ENCODE data around the gene AP5B1.

GRCh38 chr11:65826984-65827735 lies 46.4 kb upstream of the AP5B1 start:
- no peak for TF ChIP-seq POLR2A (conservative IDR thresholded peaks at IDR 0.05)
- TF ChIP-seq, protein P1, sequence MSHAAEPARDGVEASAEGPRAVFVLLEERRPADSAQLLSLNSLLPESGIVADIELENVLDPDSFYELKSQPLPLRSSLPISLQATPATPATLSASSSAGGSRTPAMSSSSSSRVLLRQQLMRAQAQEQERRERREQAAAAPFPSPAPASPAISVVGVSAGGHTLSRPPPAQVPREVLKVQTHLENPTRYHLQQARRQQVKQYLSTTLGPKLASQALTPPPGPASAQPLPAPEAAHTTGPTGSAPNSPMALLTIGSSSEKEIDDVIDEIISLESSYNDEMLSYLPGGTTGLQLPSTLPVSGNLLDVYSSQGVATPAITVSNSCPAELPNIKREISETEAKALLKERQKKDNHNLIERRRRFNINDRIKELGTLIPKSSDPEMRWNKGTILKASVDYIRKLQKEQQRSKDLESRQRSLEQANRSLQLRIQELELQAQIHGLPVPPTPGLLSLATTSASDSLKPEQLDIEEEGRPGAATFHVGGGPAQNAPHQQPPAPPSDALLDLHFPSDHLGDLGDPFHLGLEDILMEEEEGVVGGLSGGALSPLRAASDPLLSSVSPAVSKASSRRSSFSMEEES (CRISPR knock-in tag; IDR thresholded peaks at IDR 0.05), result no peak
- no peak for TF ChIP-seq TAF1 (IDR thresholded peaks at IDR 0.05; ENCODE audit: control insufficient read depth, extremely low read depth, insufficient read depth, low read length, severe bottlenecking)
- TF ChIP-seq, protein P2, sequence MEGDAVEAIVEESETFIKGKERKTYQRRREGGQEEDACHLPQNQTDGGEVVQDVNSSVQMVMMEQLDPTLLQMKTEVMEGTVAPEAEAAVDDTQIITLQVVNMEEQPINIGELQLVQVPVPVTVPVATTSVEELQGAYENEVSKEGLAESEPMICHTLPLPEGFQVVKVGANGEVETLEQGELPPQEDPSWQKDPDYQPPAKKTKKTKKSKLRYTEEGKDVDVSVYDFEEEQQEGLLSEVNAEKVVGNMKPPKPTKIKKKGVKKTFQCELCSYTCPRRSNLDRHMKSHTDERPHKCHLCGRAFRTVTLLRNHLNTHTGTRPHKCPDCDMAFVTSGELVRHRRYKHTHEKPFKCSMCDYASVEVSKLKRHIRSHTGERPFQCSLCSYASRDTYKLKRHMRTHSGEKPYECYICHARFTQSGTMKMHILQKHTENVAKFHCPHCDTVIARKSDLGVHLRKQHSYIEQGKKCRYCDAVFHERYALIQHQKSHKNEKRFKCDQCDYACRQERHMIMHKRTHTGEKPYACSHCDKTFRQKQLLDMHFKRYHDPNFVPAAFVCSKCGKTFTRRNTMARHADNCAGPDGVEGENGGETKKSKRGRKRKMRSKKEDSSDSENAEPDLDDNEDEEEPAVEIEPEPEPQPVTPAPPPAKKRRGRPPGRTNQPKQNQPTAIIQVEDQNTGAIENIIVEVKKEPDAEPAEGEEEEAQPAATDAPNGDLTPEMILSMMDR (IDR thresholded peaks at IDR 0.05 in 2 of 3, conservative IDR thresholded peaks at IDR 0.05 in 1 of 3; ENCODE audit: insufficient read depth in 2 of 3, low read depth in 1 of 3, low read length in 3 of 3), result no peak
- no peak for TF ChIP-seq XRCC5 (IDR thresholded peaks at IDR 0.05; ENCODE audit: low read depth, low read length)
- TF ChIP-seq PBX2 (CRISPR knock-in tag; IDR thresholded peaks at IDR 0.05; ENCODE audit: low read depth), result no peak
- no peak for TF ChIP-seq PBX2 (tag; conservative IDR thresholded peaks at IDR 0.05; ENCODE audit: low read depth)
- TF ChIP-seq, protein P3, sequence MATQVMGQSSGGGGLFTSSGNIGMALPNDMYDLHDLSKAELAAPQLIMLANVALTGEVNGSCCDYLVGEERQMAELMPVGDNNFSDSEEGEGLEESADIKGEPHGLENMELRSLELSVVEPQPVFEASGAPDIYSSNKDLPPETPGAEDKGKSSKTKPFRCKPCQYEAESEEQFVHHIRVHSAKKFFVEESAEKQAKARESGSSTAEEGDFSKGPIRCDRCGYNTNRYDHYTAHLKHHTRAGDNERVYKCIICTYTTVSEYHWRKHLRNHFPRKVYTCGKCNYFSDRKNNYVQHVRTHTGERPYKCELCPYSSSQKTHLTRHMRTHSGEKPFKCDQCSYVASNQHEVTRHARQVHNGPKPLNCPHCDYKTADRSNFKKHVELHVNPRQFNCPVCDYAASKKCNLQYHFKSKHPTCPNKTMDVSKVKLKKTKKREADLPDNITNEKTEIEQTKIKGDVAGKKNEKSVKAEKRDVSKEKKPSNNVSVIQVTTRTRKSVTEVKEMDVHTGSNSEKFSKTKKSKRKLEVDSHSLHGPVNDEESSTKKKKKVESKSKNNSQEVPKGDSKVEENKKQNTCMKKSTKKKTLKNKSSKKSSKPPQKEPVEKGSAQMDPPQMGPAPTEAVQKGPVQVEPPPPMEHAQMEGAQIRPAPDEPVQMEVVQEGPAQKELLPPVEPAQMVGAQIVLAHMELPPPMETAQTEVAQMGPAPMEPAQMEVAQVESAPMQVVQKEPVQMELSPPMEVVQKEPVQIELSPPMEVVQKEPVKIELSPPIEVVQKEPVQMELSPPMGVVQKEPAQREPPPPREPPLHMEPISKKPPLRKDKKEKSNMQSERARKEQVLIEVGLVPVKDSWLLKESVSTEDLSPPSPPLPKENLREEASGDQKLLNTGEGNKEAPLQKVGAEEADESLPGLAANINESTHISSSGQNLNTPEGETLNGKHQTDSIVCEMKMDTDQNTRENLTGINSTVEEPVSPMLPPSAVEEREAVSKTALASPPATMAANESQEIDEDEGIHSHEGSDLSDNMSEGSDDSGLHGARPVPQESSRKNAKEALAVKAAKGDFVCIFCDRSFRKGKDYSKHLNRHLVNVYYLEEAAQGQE (IDR thresholded peaks at IDR 0.05; ENCODE audit: borderline replicate concordance), result no peak
- TF ChIP-seq, protein P3 (CRISPR knock-in tag; IDR thresholded peaks at IDR 0.05; ENCODE audit: low read depth), result no peak
- no peak for TF ChIP-seq SIN3A (IDR thresholded peaks at IDR 0.05; ENCODE audit: borderline replicate concordance in 2 of 2, control insufficient read depth in 1 of 2, low read depth in 2 of 2, low read length in 2 of 2)
- TF ChIP-seq ZNF41 (CRISPR knock-in tag; conservative IDR thresholded peaks at IDR 0.05), result no peak
